CD4-positive, alpha-beta T cell treated with Interleukin-4 for 1 hour (primary cell): ENCODE measurements around the gene SRR.
"Not testable (repeated sequence)": the region's sequence is repeated elsewhere in the genome, so short reads cannot be mapped to it uniquely, and the experiment has no call there.

ENCODE experiments used
- DNase-seq, 2 donors: peaks; one replicate each; pipeline ENCODE4 v3.0.0-alpha.2; 2020 to 2022

Gene SRR, protein sequence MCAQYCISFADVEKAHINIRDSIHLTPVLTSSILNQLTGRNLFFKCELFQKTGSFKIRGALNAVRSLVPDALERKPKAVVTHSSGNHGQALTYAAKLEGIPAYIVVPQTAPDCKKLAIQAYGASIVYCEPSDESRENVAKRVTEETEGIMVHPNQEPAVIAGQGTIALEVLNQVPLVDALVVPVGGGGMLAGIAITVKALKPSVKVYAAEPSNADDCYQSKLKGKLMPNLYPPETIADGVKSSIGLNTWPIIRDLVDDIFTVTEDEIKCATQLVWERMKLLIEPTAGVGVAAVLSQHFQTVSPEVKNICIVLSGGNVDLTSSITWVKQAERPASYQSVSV

DNA sequence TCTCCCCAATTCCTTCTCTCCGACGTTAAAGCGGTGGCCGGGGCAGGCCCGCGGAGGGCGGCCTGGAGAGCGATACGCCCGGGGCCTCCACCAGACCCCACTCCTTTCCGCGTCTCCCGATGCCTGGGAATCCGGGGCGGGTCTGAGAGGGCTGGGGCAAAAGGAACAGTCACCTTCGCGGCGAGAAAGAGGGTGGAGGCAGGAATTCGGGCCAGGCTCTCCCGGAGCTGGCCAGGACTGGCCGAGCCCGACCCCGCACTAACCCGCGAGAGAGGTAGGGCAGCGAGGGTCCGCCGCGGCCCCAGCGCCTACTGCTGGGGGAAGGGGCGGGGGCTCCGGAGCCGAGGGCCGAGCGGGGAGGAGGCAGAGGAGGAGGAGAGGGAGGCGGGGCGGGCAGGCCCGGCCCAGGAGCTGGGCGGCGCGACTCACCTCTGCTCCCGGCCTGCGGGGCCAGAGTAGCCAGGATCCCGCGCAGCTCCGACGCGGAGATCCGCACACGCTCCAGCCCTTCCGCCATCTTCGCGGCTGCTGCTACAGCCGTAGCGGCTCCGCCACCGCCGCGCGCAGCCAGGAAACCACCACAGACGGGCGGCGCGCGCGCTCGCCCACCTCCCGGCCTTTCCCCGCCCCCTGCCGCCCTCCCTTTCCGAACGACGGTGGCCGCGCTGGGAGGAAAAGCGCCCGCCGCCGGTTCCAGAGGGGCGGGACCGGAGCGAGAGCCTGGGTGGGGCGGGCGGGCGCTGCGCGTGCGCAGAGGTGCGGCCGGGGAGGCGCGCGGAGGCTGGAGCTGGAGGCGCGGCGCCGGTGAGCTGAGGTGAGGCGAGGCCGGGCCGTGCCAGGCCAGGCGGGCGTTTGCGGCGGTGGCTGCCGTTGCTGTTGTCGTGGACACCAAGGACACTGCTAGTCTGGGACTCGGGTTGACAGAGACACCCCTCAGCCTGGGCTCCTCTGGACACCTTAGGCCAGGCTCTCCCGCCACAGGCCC lies at the start of gene SRR, which contains the start of gene SMG6:
Gene SRR (plus strand): TSS at position 747 of the 985 bp plus-strand sequence. CDS start 11,611 bp downstream, outside the sequence.
Gene SMG6 (minus strand): TSS at position 582 of the 985 bp plus-strand sequence. CDS start 65 bp downstream, at position 517.
- DNase-seq = peak; percentile 93 to 96

DNA sequence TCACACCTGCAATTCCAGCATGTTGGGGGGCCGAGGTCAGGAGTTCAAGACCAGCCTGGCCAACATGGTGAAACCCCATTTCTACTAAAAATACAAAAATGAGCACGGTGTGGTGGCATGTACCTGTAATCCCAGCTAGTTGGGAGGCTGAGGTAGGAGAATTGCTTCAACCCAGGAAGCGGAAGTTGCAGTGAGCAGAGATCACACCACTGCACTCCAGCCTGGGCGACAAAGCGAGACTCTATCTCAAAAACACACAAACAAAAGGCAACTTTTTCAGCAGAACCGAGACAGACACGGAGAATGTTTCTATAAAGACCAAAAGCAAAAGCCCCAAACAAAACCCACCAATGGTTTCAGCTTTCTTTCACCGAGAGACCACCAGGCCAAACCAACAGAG lies 44.9 kb upstream of the SRR start:
- not testable (repeated sequence) for DNase-seq

- DNase-seq = peak; percentile 60 to 75
Measured at GRCh38 chr17:2259769-2260536, 43.8 kb upstream of the SRR start.

GRCh38 chr17:2262135-2262587 lies 41.6 kb upstream of the SRR start:
- DNase-seq = no peak

- DNase-seq = peak in 1 of 2 donors; percentile 34
Measured at GRCh38 chr17:2263183-2264066, 40.3 kb upstream of the SRR start.

DNA sequence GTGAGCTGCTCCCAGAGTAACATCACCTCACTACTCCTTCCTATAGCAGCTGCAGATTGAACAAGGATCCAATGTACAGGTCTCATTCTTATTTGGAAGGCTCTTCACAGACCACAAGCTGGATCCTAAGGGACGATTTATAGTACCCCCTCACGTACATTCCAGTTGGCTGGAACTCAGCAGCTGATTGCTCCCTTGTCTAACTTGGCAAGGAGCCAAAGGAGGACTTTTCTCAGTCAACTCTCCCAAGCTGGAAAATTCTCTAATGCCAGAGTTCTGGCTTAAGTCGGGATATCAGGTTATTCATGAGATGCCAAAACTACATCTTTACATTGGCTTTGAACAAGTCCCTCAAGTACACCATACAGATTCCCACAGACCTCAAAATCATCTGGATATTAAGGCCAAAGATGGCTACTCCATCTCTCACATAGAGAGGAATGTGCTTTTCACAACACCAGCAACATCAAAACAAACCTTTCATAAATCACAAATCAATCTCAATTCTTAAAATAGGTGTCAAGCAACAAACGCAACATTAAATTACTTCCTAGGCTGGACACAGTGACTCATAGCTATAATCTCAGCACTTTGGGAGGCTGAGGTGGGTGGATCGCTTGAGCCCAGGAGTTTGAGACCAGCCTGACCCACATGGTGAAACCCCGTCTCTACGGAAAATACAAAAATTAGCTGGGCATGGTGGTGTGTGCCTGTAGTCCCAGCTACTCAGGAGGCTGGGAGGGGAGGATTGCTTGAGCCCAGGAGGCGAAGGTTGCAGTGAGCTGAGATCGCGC lies 39.5 kb upstream of the SRR start:
- no peak for DNase-seq

GRCh38 chr17:2265166-2265565 lies 38.6 kb upstream of the SRR start:
- DNase-seq = not testable (repeated sequence)

- peak; percentile 85 to 89 for DNase-seq
Measured at GRCh38 chr17:2266045-2266864, 37.5 kb upstream of the SRR start.

- no peak for DNase-seq
Measured at GRCh38 chr17:2266865-2267228, 36.9 kb upstream of the SRR start.

GRCh38 chr17:2267354-2267753 lies 36.4 kb upstream of the SRR start:
- no peak for DNase-seq

GRCh38 chr17:2271985-2272702 lies 31.6 kb upstream of the SRR start:
- no peak for DNase-seq

DNA sequence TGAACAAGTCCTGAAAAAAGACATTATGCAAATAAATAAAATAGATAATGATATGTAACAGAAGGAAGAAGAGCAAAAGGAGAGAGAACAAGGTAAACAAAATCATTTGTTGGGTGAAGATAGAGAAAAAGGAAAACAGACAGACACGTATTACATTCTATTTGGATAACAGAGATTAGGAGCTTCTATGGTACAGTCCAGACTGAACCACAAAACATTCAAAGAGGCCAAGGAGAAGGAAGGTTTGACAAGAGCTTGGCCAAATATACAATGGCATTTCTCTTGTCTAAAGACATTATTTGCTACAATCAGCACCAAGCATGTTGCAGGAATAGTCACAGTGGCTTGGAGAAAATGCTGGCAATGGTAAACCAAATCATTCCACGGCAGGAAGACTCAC lies 29.3 kb upstream of the SRR start:
- no peak for DNase-seq

GRCh38 chr17:2275722-2276121 lies 28.0 kb upstream of the SRR start:
- DNase-seq = no peak

- DNase-seq = no peak
Measured at GRCh38 chr17:2277429-2278170, 26.1 kb upstream of the SRR start.

DNA sequence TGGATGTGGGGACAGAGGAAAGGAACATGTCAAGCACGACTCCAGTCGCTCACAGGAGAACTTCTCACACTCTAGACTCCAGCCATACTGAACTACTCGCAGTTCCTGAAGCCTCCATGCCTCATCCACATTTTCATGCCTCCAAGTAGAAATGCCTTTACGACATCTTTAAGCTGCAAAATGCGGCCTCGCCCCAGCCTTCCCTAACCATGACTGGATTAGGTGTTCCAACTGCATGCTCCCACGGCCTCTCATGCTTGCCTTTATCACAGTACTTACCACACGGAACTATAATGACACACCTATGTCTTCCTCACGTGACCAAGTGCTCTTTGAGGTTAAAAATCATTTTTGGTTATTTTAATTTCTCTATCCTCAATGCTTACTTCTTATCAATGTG lies 24.0 kb upstream of the SRR start:
- no peak for DNase-seq

GRCh38 chr17:2282297-2282873 lies 21.4 kb upstream of the SRR start:
- DNase-seq = peak in 1 of 2 donors; percentile 74

DNA sequence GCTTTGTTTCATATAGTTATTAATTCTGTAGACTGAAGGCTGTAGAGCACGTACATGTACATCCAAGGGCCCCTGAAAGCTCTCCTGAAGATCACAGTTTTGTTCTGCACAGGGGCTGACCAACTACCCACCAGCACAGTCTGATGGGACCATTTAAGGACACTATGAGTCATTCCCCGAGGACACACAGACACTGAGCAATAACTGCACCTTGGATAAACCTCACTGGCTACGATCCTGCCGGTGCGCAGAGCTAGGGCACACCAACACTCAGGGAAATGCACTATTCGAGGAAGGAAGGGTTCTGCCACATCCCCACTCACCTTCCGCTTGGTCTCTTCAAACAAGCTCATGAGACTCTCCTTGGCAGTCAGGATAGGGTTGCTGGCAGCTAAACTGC lies 20.4 kb upstream of the SRR start:
- no peak for DNase-seq

- no peak for DNase-seq
Measured at GRCh38 chr17:2289878-2290478, 13.8 kb upstream of the SRR start.
